B cell (primary cell): ENCODE data around the gene DDX56. TPM values are rescaled to one million over a fixed set of nuclear protein-coding genes. Genes with fewer than 3 reads are reported as not detected.

ENCODE experiments used
- ATAC-seq: fragments of 200-7000 bp; cut with Tn5 transposase; one replicate; pipeline ENCODE4 v1.10.0; 2021; ENCODE audit warnings: low read depth, mild to moderate bottlenecking, moderate number of reproducible peaks, moderate library complexity
- CTCF ChIA-PET: fragments of 350-600 bp; sonication (Branson Sonifier 250); formaldehyde crosslinking; loops from one replicate; lab custom pipeline; 2021; ENCODE audit warnings: antibody characterized with exemption, inconsistent platforms; lab: Charles Lee
- POLR2A ChIA-PET: fragments of 350-600 bp; sonication (Branson Sonifier 250); formaldehyde crosslinking; loops from one replicate; lab custom pipeline; 2021; ENCODE audit warnings: antibody characterized with exemption; lab: Charles Lee
- DNase-seq: peaks from one replicate; pipeline ENCODE4 v3.0.0; 2013
- H2AFZ ChIP-seq: 2 replicates; pipeline ENCODE4 v1.6.1; 2012; ENCODE audit warnings: mild to moderate bottlenecking, low read depth, low read length; ENCODE audit not compliant: insufficient read depth, poor library complexity, severe bottlenecking
- H3K27ac ChIP-seq, 2 donors: 1 replicate in 1 of 2; 2 replicates in 1 of 2; pipeline ENCODE4 v1.5.1; 2012 to 2013; ENCODE audit warnings: low read length in 2 of 2, mild to moderate bottlenecking in 2 of 2, moderate library complexity in 1 of 2
- H3K27me3 ChIP-seq, 4 experiments: fragments of 200-600 bp in 1 of 4; sonication (generic) in 1 of 4; replicated peaks in 1 of 4; 1 replicate in 2 of 4; 2 replicates in 2 of 4; pipeline versions ENCODE4 v1.6.1 to v1.7.0; 2013 to 2016; ENCODE audit warnings: low read length in 3 of 4, mild to moderate bottlenecking in 2 of 4, mixed read lengths in 1 of 4, moderate library complexity in 1 of 4; ENCODE audit not compliant: insufficient read depth in 4 of 4, control insufficient read depth in 3 of 4; ENCODE audit errors: control extremely low read depth in 1 of 4
- H3K36me3 ChIP-seq, 2 experiments: replicated peaks in 1 of 2; 1 replicate in 1 of 2; 2 replicates in 1 of 2; pipeline versions ENCODE4 v1.6.1 to v1.7.1; 2013; ENCODE audit warnings: low read length in 1 of 2; ENCODE audit not compliant: insufficient read depth in 2 of 2, control insufficient read depth in 1 of 2; ENCODE audit errors: control extremely low read depth in 1 of 2, extremely low read depth in 1 of 2
- H3K4me1 ChIP-seq, 2 donors: fragments of 200-600 bp in 1 of 2; sonication (generic) in 1 of 2; 1 replicate in 1 of 2; 2 replicates in 1 of 2; pipeline versions ENCODE4 v1.5.1 to v1.6.1; 2013 to 2017; ENCODE audit warnings: low read length in 2 of 2; ENCODE audit not compliant: control insufficient read depth in 2 of 2, insufficient read depth in 2 of 2
- H3K4me2 ChIP-seq: replicated peaks from 2 replicates; pipeline ENCODE3; 2012; ENCODE audit warnings: mild to moderate bottlenecking, low read depth, low read length; ENCODE audit not compliant: poor library complexity, severe bottlenecking
- H3K4me3 ChIP-seq, 5 experiments: fragments of 200-600 bp in 1 of 5; sonication (generic) in 1 of 5; 1 replicate in 3 of 5; 2 replicates in 2 of 5; pipeline versions ENCODE4 v1.5.1 to v1.7.0; 2011 to 2016; ENCODE audit warnings: low read length in 4 of 5, mild to moderate bottlenecking in 4 of 5, low read depth in 2 of 5, control low read depth in 1 of 5, moderate library complexity in 1 of 5; ENCODE audit not compliant: insufficient read depth in 1 of 5; ENCODE audit errors: control extremely low read depth in 1 of 5, extremely low read depth in 1 of 5
- H3K79me2 ChIP-seq: fragments of 200-600 bp; sonication (generic); one replicate; pipeline ENCODE4 v1.6.0; 2016; ENCODE audit warnings: low read length; ENCODE audit not compliant: control insufficient read depth, insufficient read depth
- H3K9ac ChIP-seq: fragments of 200-600 bp; sonication (generic); 2 replicates; pipeline ENCODE4 v1.6.1; 2017; ENCODE audit warnings: mild to moderate bottlenecking, low read length, moderate library complexity
- H3K9me3 ChIP-seq, 3 donors: one replicate each; pipeline versions ENCODE4 v1.6.1 to v1.7.1; 2013; ENCODE audit warnings: low read length in 2 of 3; ENCODE audit not compliant: control insufficient read depth in 2 of 3, insufficient read depth in 1 of 3; ENCODE audit errors: control extremely low read depth in 1 of 3
- H4K20me1 ChIP-seq: 2 replicates; pipeline ENCODE4 v1.6.0; 2012; ENCODE audit warnings: mild to moderate bottlenecking, low read length; ENCODE audit not compliant: insufficient read depth, control insufficient read depth, poor library complexity, severe bottlenecking
- H3K27ac Mint-ChIP-seq: one replicate; pipeline ENCODE4 v1.8.0; 2021; ENCODE audit warnings: mixed read lengths
- H3K27me3 Mint-ChIP-seq: one replicate; pipeline ENCODE4 v1.8.0; 2021; ENCODE audit warnings: mixed read lengths
- H3K4me1 Mint-ChIP-seq: one replicate; pipeline ENCODE4 v1.8.0; 2021; ENCODE audit warnings: mixed read lengths
- H3K4me3 Mint-ChIP-seq: one replicate; pipeline ENCODE4 v1.8.0; 2021; ENCODE audit warnings: mixed read lengths
- H3K9me3 Mint-ChIP-seq: one replicate; pipeline ENCODE4 v1.8.0; 2022; ENCODE audit warnings: mixed read lengths; ENCODE audit not compliant: insufficient read depth
- EZH2 ChIP-seq: IDR thresholded peaks from 2 replicates; pipeline ENCODE4 v1.6.1; 2012; ENCODE audit warnings: borderline replicate concordance, low read depth, mild to moderate bottlenecking, moderate library complexity, low read length; ENCODE audit not compliant: insufficient read depth, poor library complexity, severe bottlenecking
- WGBS: methylation state at CpG from one replicate; pipeline ENCODE4 v1.1.5; 2013; ENCODE audit warnings: missing lambda C conversion rate; ENCODE audit not compliant: insufficient coverage; 5-methylcytosine and 5-hydroxymethylcytosine counted together
- intact Hi-C: fragments of 100-400 bp; cut with micrococcal nuclease; formaldehyde crosslinking; loops from one replicate; pipeline ENCODE4 v1.10.0; 2022
- polyA plus RNA-seq: library from polyadenylated mRNA; depleted of rRNA; stranded (reverse); fragments of >200 nt; gene quantifications from 2 replicates; pipeline ENCODE4 v1.2.3, GENCODE V29; 2012
- total RNA-seq, 2 donors: library from RNA; stranded (reverse); fragments of 120-200 nt in 1 of 2; gene quantifications; 1 replicate in 1 of 2; 2 replicates in 1 of 2; pipeline versions ENCODE4 v1.2.3 to v1.2.4, GENCODE V29; 2013 to 2022
- TF ChIP-seq, protein P1 (sequence below): fragments of 200-600 bp; IDR thresholded peaks from one replicate; pipeline ENCODE4 v1.8.0; 2022; ENCODE audit warnings: antibody characterized with exemption, mild to moderate bottlenecking

DDX56 gene
- total and polyA plus RNA-seq, 2 donors (not counting 1 experiment from before 2014, with no cell fraction given), result 88.2 to 102 TPM

DNA sequence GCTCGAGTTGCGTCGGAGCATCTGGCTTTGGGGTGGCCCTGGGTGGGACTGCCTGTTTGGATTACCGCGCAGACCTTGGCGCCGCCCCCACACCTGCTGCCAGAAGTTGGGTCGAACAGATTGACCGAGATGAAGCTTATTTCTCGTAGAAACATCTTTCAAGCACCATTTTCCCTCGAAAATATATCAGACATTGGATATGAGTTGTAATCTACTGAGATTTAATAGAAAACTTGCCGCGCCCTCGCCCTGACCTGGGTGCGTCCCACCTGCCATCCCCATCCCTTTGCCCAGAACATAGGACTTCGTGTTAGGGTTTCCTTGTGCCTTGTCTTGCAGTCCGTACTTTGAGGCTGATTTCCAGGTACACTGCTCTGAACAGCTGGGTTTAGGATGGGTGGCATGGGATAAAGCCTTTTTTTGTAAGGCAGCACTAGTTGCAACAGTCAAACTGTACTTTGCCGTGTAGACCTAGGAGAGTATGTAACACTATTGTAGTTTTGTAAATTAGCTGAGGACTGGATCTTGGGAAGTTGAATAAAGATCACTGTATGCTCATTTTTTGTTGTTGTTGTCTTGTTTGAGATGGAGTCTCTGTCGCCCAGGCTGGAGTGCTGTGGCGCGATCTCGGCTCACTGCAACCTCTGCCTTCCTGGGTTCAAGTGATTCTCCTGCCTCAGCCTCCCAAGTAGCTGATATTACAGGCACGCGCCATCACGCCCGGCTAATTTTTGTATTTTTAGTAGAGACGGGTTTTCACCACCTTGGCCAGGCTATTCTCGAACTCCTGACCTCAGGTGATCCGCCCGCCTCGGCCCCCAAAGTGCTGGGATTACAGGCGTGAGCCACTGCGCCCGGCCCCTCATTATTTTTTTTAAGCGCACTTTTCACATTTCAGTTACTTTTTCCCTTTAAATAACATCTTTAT lies 33.7 kb upstream of the DDX56 start:
- peaks cover 0 to 1% of the 10 kb centered on the region in 2 experiments for H3K36me3 ChIP-seq
- Mint-ChIP-seq H3K27ac (peak overlapping the region; percentile 99), H3K4me3 (peak overlapping the region; percentile 99), H3K9me3 (no peaks in the 10 kb centered on the region), H3K4me1 (peaks cover 41% of the 10 kb centered on the region), H3K27me3 (peaks cover 4% of the 10 kb centered on the region)
- peak overlapping the region; percentile 87 to 96 for H3K27ac ChIP-seq
- no peaks in the 10 kb centered on the region for H3K27me3 ChIP-seq
- peak overlapping the region; percentile 35 to 93 (median 80) for H3K4me3 ChIP-seq
- peak overlapping the region; percentile 86 for H2AFZ ChIP-seq
- no peak for DNase-seq
- no peaks in the 10 kb centered on the region for H4K20me1 ChIP-seq
- POLR2A ChIA-PET, result interaction anchor here (0.6 to 2.3 kb wide), 14 partner anchors 15 to 278 kb away, joined by 3 to 27 read pairs (median 9); partner anchors contain the start of genes H2AZ2, PPIA, PURB and TMED4
- peaks cover 52% of the 10 kb centered on the region for H3K79me2 ChIP-seq
- no peak for ATAC-seq
- intact Hi-C loops, result loop anchor here (2.0 kb wide), 1 partner anchor 33 kb away; no protein-coding TSS in a partner anchor
- no peaks in the 10 kb centered on the region for H3K9me3 ChIP-seq
- peak overlapping the region; percentile 81 for H3K4me2 ChIP-seq
- H3K9ac ChIP-seq, result peak overlapping the region; percentile 97
- WGBS, result 48% methylated on average over 26 of the region's 35 CpGs
- CTCF ChIA-PET, result interaction anchor here (1.2 to 2.9 kb wide), 9 partner anchors 13 to 531 kb away, joined by 4 to 25 read pairs (median 9); partner anchors contain the start of genes DDX56 and H2AZ2
- TF ChIP-seq EZH2, result no peak
- TF ChIP-seq, protein P1, sequence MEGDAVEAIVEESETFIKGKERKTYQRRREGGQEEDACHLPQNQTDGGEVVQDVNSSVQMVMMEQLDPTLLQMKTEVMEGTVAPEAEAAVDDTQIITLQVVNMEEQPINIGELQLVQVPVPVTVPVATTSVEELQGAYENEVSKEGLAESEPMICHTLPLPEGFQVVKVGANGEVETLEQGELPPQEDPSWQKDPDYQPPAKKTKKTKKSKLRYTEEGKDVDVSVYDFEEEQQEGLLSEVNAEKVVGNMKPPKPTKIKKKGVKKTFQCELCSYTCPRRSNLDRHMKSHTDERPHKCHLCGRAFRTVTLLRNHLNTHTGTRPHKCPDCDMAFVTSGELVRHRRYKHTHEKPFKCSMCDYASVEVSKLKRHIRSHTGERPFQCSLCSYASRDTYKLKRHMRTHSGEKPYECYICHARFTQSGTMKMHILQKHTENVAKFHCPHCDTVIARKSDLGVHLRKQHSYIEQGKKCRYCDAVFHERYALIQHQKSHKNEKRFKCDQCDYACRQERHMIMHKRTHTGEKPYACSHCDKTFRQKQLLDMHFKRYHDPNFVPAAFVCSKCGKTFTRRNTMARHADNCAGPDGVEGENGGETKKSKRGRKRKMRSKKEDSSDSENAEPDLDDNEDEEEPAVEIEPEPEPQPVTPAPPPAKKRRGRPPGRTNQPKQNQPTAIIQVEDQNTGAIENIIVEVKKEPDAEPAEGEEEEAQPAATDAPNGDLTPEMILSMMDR, result no peak
- H3K4me1 ChIP-seq, result peaks cover 11 to 27% of the 10 kb centered on the region in 2 donors
